ENCODE measurements around the gene CNBD2. TPM values are rescaled to one million over a fixed set of nuclear protein-coding genes. Genes with fewer than 3 reads are reported as not detected.

CNBD2 gene
- total RNA-seq, 5 donors from 2014 or later (not counting 1 experiment from before 2014, with no cell fraction given) = 5.3 to 20.1 (median 7.4) TPM

GRCh38 chr20:35963878-35964277 lies 4.5 kb upstream of the CNBD2 start:
- ChIA-PET CTCF (interaction anchor here in 1 of 2 donors (0.5 kb wide), 1 partner anchor 30 kb away, joined by 5 read pairs; no protein-coding TSS in a partner anchor), POLR2A (interaction anchor here in 1 of 2 donors (0.6 kb wide), 1 partner anchor 141 kb away, joined by 3 read pairs; no protein-coding TSS in a partner anchor)
- Histone ChIP-seq H3K9me3 (no peaks in the 10 kb centered on the region), H3K36me3 (ENCODE audit: control insufficient read depth in 2 of 2, extremely low read depth in 1 of 2, insufficient read depth in 1 of 2, low read length in 1 of 2) (no peaks in the 10 kb centered on the region), H3K27me3 (replicated peaks in 1 of 2; ENCODE audit: control insufficient read depth in 2 of 2, extremely low read depth in 1 of 2, insufficient read depth in 2 of 2, low read length in 1 of 2) (peaks cover 0 to 8% of the 10 kb centered on the region in 2 experiments), H3K27ac (ENCODE audit: low read length) (no peak overlapping the region), H3K4me3 (ENCODE audit: control insufficient read depth in 1 of 2, extremely low read depth in 1 of 2, low read length in 1 of 2) (no peak overlapping the region), H3K4me1 (ENCODE audit: control insufficient read depth in 1 of 2, extremely low read depth in 1 of 2, insufficient read depth in 2 of 2, low read length in 2 of 2) (no peaks in the 10 kb centered on the region)
- no peak for ATAC-seq (replicated peaks in 1 of 4)
- Mint-ChIP-seq H3K4me1 (peaks cover 3 to 5% (median 3%) of the 10 kb centered on the region in 3 donors), H3K36me3 (no peaks in the 10 kb centered on the region), H3K9me3 (peaks cover 0 to 6% (median 0%) of the 10 kb centered on the region in 3 donors), H3K27ac (no peak overlapping the region), H3K4me3 (no peak overlapping the region), H3K27me3 (no peaks in the 10 kb centered on the region)
- WGBS (ENCODE audit: insufficient coverage) = 100% methylated on average over 1 of the region's 4 CpGs
- DNase-seq = no peak

- no peaks in the 10 kb centered on the region for H3K36me3 Mint-ChIP-seq
- peaks cover 0 to 3% of the 10 kb centered on the region in 2 experiments for H3K27me3 ChIP-seq (replicated peaks in 1 of 2; ENCODE audit: control insufficient read depth in 2 of 2, extremely low read depth in 1 of 2, insufficient read depth in 2 of 2, low read length in 1 of 2)
- POLR2A ChIA-PET = no interaction called here
- peaks cover 3 to 5% (median 3%) of the 10 kb centered on the region in 3 donors for H3K4me1 Mint-ChIP-seq
- H3K27ac ChIP-seq (ENCODE audit: low read length) = no peak overlapping the region
- H3K9me3 Mint-ChIP-seq = no peaks in the 10 kb centered on the region
- H3K9me3 ChIP-seq = no peaks in the 10 kb centered on the region
- H3K36me3 ChIP-seq (ENCODE audit: control insufficient read depth in 2 of 2, extremely low read depth in 1 of 2, insufficient read depth in 1 of 2, low read length in 1 of 2) = no peaks in the 10 kb centered on the region
- H3K27ac Mint-ChIP-seq = no peak overlapping the region
- no peak for DNase-seq
- H3K4me3 Mint-ChIP-seq = no peak overlapping the region
- H3K4me3 ChIP-seq (ENCODE audit: control insufficient read depth in 1 of 2, extremely low read depth in 1 of 2, low read length in 1 of 2) = no peak overlapping the region
- no peaks in the 10 kb centered on the region for H3K4me1 ChIP-seq (ENCODE audit: control insufficient read depth in 1 of 2, extremely low read depth in 1 of 2, insufficient read depth in 2 of 2, low read length in 2 of 2)
- CTCF ChIA-PET = no interaction called here
- WGBS (ENCODE audit: insufficient coverage) = no CpG with 5 or more reads among the region's 1 CpG
- ATAC-seq (replicated peaks in 1 of 4) = no peak
- H3K27me3 Mint-ChIP-seq = no peaks in the 10 kb centered on the region
Measured at GRCh38 chr20:35968930-35969329, 540 bp downstream of the CNBD2 start.

DNA sequence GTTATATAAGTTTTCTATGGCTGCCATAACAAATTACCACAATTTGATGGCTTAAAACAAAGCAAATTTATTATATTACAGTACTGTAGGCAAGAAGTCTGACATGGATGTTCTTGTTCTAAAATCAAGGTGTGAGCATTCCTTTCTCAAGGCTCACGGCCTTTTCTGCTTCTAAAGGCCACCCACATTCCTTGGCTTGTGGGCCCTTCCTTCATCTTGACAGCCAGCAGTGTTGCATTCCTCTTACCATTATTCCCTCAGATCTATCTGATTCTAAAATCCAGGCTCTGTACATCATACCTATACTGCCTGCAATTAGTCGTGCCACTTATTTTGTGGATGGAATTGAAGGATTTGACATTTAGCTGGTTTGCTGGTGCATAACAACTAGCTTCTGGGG lies 3.6 kb downstream of the CNBD2 start:
- ChIA-PET POLR2A (no interaction called here), CTCF (no interaction called here)
- 86% methylated on average over 1 of the region's 2 CpGs for WGBS (ENCODE audit: insufficient coverage)
- no peaks in the 10 kb centered on the region for H3K9me3 Mint-ChIP-seq
- no peak overlapping the region for H3K27ac Mint-ChIP-seq
- Histone ChIP-seq H3K36me3 (ENCODE audit: control insufficient read depth in 2 of 2, extremely low read depth in 1 of 2, insufficient read depth in 1 of 2, low read length in 1 of 2) (no peaks in the 10 kb centered on the region), H3K27ac (ENCODE audit: low read length) (no peak overlapping the region), H3K4me1 (ENCODE audit: control insufficient read depth in 1 of 2, extremely low read depth in 1 of 2, insufficient read depth in 2 of 2, low read length in 2 of 2) (no peaks in the 10 kb centered on the region), H3K27me3 (replicated peaks in 1 of 2; ENCODE audit: control insufficient read depth in 2 of 2, extremely low read depth in 1 of 2, insufficient read depth in 2 of 2, low read length in 1 of 2) (peaks cover 0 to 6% of the 10 kb centered on the region in 2 experiments), H3K4me3 (ENCODE audit: control insufficient read depth in 1 of 2, extremely low read depth in 1 of 2, low read length in 1 of 2) (no peak overlapping the region), H3K9me3 (no peaks in the 10 kb centered on the region)
- no peaks in the 10 kb centered on the region for H3K36me3 Mint-ChIP-seq
- ATAC-seq (replicated peaks in 1 of 4) (no peak), DNase-seq (no peak)
- H3K4me3 Mint-ChIP-seq = no peak overlapping the region
- no peaks in the 10 kb centered on the region for H3K27me3 Mint-ChIP-seq
- peaks cover 0 to under 1% (median 0%) of the 10 kb centered on the region in 3 donors for H3K4me1 Mint-ChIP-seq

DNA sequence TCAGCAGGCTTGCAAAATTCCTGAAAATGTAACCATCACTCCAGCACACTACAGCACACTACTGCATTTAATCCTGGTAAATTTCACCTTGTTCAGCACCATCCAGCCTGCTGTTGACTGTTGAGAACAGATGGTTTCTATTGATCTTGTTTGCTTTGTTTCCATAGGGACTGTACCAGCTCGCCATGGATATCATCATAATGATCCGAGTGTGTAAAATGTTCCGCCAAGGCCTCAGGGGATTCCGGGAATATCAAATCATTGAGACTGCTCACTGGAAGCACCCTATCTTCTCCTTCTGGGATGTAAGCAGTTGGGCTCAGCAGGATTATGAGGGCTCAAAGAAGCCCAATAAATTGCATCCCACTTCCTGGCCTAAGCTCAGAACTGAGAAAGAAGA lies 4.1 kb downstream of the CNBD2 start:
- POLR2A ChIA-PET = no interaction called here
- CTCF ChIA-PET = no interaction called here
- no peak for DNase-seq
- H3K27ac Mint-ChIP-seq = no peak overlapping the region
- ATAC-seq (replicated peaks in 1 of 4) = no peak
- Histone ChIP-seq H3K4me1 (ENCODE audit: control insufficient read depth in 1 of 2, extremely low read depth in 1 of 2, insufficient read depth in 2 of 2, low read length in 2 of 2) (no peaks in the 10 kb centered on the region), H3K9me3 (no peaks in the 10 kb centered on the region), H3K27ac (ENCODE audit: low read length) (no peak overlapping the region), H3K4me3 (ENCODE audit: control insufficient read depth in 1 of 2, extremely low read depth in 1 of 2, low read length in 1 of 2) (no peak overlapping the region), H3K36me3 (ENCODE audit: control insufficient read depth in 2 of 2, extremely low read depth in 1 of 2, insufficient read depth in 1 of 2, low read length in 1 of 2) (no peaks in the 10 kb centered on the region), H3K27me3 (replicated peaks in 1 of 2; ENCODE audit: control insufficient read depth in 2 of 2, extremely low read depth in 1 of 2, insufficient read depth in 2 of 2, low read length in 1 of 2) (peaks cover 0 to 6% of the 10 kb centered on the region in 2 experiments)
- no peaks in the 10 kb centered on the region for H3K27me3 Mint-ChIP-seq
- no peaks in the 10 kb centered on the region for H3K4me1 Mint-ChIP-seq
- H3K36me3 Mint-ChIP-seq = no peaks in the 10 kb centered on the region
- WGBS (ENCODE audit: insufficient coverage) = 65% methylated on average over 3 of the region's 4 CpGs
- no peaks in the 10 kb centered on the region for H3K9me3 Mint-ChIP-seq
- no peak overlapping the region for H3K4me3 Mint-ChIP-seq

DNA sequence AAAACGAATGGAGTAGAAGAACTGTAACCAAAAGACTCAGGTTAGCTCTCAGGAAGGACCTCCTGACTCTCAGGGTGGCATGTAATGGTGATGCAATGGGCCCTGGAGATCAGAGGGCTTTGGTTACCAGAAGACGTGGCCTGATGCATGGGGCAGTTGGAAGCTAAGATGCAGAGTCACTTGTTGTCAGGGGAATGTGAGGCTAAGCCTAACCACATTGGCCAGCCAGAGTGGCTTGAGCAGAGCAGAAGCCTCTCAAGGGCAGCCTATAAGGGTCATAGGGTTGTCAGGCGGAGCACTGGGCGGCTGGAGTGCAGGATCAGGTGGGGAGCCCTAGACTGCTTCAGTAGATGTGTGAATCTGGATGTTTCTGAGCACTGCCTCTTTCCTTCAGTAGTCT lies 5.9 kb downstream of the CNBD2 start:
- Histone ChIP-seq H3K9me3 (no peaks in the 10 kb centered on the region), H3K36me3 (ENCODE audit: control insufficient read depth in 2 of 2, extremely low read depth in 1 of 2, insufficient read depth in 1 of 2, low read length in 1 of 2) (no peaks in the 10 kb centered on the region), H3K4me1 (ENCODE audit: control insufficient read depth in 1 of 2, extremely low read depth in 1 of 2, insufficient read depth in 2 of 2, low read length in 2 of 2) (no peaks in the 10 kb centered on the region), H3K27ac (ENCODE audit: low read length) (no peak overlapping the region), H3K27me3 (replicated peaks in 1 of 2; ENCODE audit: control insufficient read depth in 2 of 2, extremely low read depth in 1 of 2, insufficient read depth in 2 of 2, low read length in 1 of 2) (peaks cover 0 to 3% of the 10 kb centered on the region in 2 experiments), H3K4me3 (ENCODE audit: control insufficient read depth in 1 of 2, extremely low read depth in 1 of 2, low read length in 1 of 2) (no peak overlapping the region)
- Mint-ChIP-seq H3K27me3 (no peaks in the 10 kb centered on the region), H3K4me3 (no peak overlapping the region), H3K9me3 (no peaks in the 10 kb centered on the region), H3K27ac (no peak overlapping the region), H3K4me1 (no peaks in the 10 kb centered on the region), H3K36me3 (no peaks in the 10 kb centered on the region)
- POLR2A ChIA-PET = no interaction called here
- DNase-seq (no peak), ATAC-seq (replicated peaks in 1 of 4) (no peak)
- WGBS (ENCODE audit: insufficient coverage) = 66% methylated on average over 4 of the region's 4 CpGs
- CTCF ChIA-PET = no interaction called here

- Mint-ChIP-seq H3K36me3 (no peaks in the 10 kb centered on the region), H3K27ac (no peak overlapping the region), H3K4me1 (no peaks in the 10 kb centered on the region), H3K4me3 (no peak overlapping the region), H3K27me3 (no peaks in the 10 kb centered on the region), H3K9me3 (no peaks in the 10 kb centered on the region)
- no peak for DNase-seq
- Histone ChIP-seq H3K4me1 (ENCODE audit: control insufficient read depth in 1 of 2, extremely low read depth in 1 of 2, insufficient read depth in 2 of 2, low read length in 2 of 2) (no peaks in the 10 kb centered on the region), H3K9me3 (no peaks in the 10 kb centered on the region), H3K27me3 (replicated peaks in 1 of 2; ENCODE audit: control insufficient read depth in 2 of 2, extremely low read depth in 1 of 2, insufficient read depth in 2 of 2, low read length in 1 of 2) (peaks cover 0 to 3% of the 10 kb centered on the region in 2 experiments), H3K27ac (ENCODE audit: low read length) (no peak overlapping the region), H3K36me3 (ENCODE audit: control insufficient read depth in 2 of 2, extremely low read depth in 1 of 2, insufficient read depth in 1 of 2, low read length in 1 of 2) (no peaks in the 10 kb centered on the region), H3K4me3 (ENCODE audit: control insufficient read depth in 1 of 2, extremely low read depth in 1 of 2, low read length in 1 of 2) (no peak overlapping the region)
- ChIA-PET CTCF (interaction anchor here in 1 of 2 donors (0.6 kb wide), 1 partner anchor 612 kb away, joined by 3 read pairs; no protein-coding TSS in a partner anchor), POLR2A (interaction anchor here in 1 of 2 donors (0.6 kb wide), 1 partner anchor 9 kb away, joined by 3 read pairs; no protein-coding TSS in a partner anchor)
- ATAC-seq (replicated peaks in 1 of 4) = no peak
- WGBS (ENCODE audit: insufficient coverage) = 62% methylated on average over 7 of the region's 9 CpGs
Measured at GRCh38 chr20:35975576-35976373, 7.4 kb downstream of the CNBD2 start.
